HFF-Myc (cell line): ENCODE measurements around the gene HEPH.
"Not testable (repeated sequence)": the region's sequence is repeated elsewhere in the genome, so short reads cannot be mapped to it uniquely, and the experiment has no call there.

ENCODE experiments used
- DNase-seq: peaks from one replicate; pipeline ENCODE4 v3.0.0-alpha.2; 2011; ENCODE audit warnings: low read depth; ENCODE audit errors: extremely low read depth
- H3K4me3 ChIP-seq: replicated peaks from 2 replicates; pipeline ENCODE4 v1.5.1; 2011; ENCODE audit warnings: low read depth, mild to moderate bottlenecking, control low read depth, low read length
- CTCF ChIP-seq: IDR thresholded peaks from 2 replicates; pipeline ENCODE4 v1.5.1; 2012; ENCODE audit warnings: mild to moderate bottlenecking, low read depth, low read length, control low read depth; ENCODE audit errors: missing control alignments

HEPH gene

GRCh38 chrX:66163849-66164411 lies at the start of gene HEPH:
TSS of gene HEPH (plus strand) at chrX:66164247. CDS start at chrX:66170571, 6,324 bp downstream.
- peak within 1 kb of the TSS; percentile 36 for H3K4me3 ChIP-seq
- peak; percentile 4 for DNase-seq

GRCh38 chrX:66118722-66119121 lies 45.3 kb upstream of the HEPH start:
- not testable (repeated sequence) for DNase-seq, H3K4me3 ChIP-seq

More at GRCh38 chrX:66163849-66164411, at the start of gene HEPH:
- TF ChIP-seq CTCF, result no peak

- not testable (repeated sequence) for DNase-seq, H3K4me3 ChIP-seq
Observed at GRCh38 chrX:66121354-66121753, 42.7 kb upstream of the HEPH start.

- no peak for DNase-seq
- H3K4me3 ChIP-seq, result no peak overlapping the region
- no peak for TF ChIP-seq CTCF
Observed at GRCh38 chrX:66126662-66127061, 37.4 kb upstream of the HEPH start.

- TF ChIP-seq CTCF, result no peak
- DNase-seq, result no peak
- H3K4me3 ChIP-seq, result no peak overlapping the region
Observed at GRCh38 chrX:66130469-66130868, 33.6 kb upstream of the HEPH start.

GRCh38 chrX:66135284-66135683 lies 28.8 kb upstream of the HEPH start:
- DNase-seq, H3K4me3 ChIP-seq: not testable (repeated sequence)

- TF ChIP-seq CTCF, result no peak
- DNase-seq, result no peak
- H3K4me3 ChIP-seq, result no peak overlapping the region
Observed at GRCh38 chrX:66142351-66142750, 21.7 kb upstream of the HEPH start.

GRCh38 chrX:66144258-66144657 lies 19.8 kb upstream of the HEPH start:
- TF ChIP-seq CTCF, result no peak
- no peak overlapping the region for H3K4me3 ChIP-seq

More at GRCh38 chrX:66144258-66144657, 19.8 kb upstream of the HEPH start:
- no peak for DNase-seq
